ENCODE measurements around the gene UBE2G1. TPM values are rescaled to one million over a fixed set of nuclear protein-coding genes. Genes with fewer than 3 reads are reported as not detected.

Gene UBE2G1
- polyA plus RNA-seq, 1 donor from 2014 or later, result 65.8 TPM

- TF ChIP-seq MXI1 (conservative IDR thresholded peaks at IDR 0.05; ENCODE audit: poor library complexity, severe bottlenecking) (no peak), EP300 (conservative IDR thresholded peaks at IDR 0.05; ENCODE audit: poor library complexity, severe bottlenecking) (no peak), TAF1 (IDR thresholded peaks at IDR 0.05; ENCODE audit: low read depth) (no peak)
- Histone ChIP-seq H3F3A (ENCODE audit: insufficient read depth, low read length, poor library complexity, severe bottlenecking) (no peaks in the 10 kb centered on the region), H3K36me3 (ENCODE audit: insufficient read depth, low read length) (no peaks in the 10 kb centered on the region), H3K9me3 (ENCODE audit: low read length) (no peaks in the 10 kb centered on the region), H3K27ac (ENCODE audit: low read length) (no peak overlapping the region), H3K27me3 (ENCODE audit: insufficient read depth, low read depth, low read length) (no peaks in the 10 kb centered on the region), H3K4me2 (ENCODE audit: low read length) (no peak overlapping the region), H3K4me3 (ENCODE audit: low read length) (no peak overlapping the region), H3K79me2 (replicated peaks; ENCODE audit: insufficient read depth, low read length) (no peaks in the 10 kb centered on the region), H2AFZ (ENCODE audit: low read depth, low read length) (no peak overlapping the region), H3K9ac (ENCODE audit: low read length) (no peak overlapping the region), H3K9me2 (ENCODE audit: insufficient read depth, low read length) (no peaks in the 10 kb centered on the region), H4K20me1 (ENCODE audit: insufficient read depth) (no peaks in the 10 kb centered on the region)
These were observed 31.4 kb upstream of the UBE2G1 start for GRCh38 chr17:4397840-4398239.

- Histone ChIP-seq H3K4me2 (ENCODE audit: low read length) (no peak overlapping the region), H3K36me3 (ENCODE audit: insufficient read depth, low read length) (no peaks in the 10 kb centered on the region), H3K4me3 (ENCODE audit: low read length) (no peak overlapping the region), H4K20me1 (ENCODE audit: insufficient read depth) (no peaks in the 10 kb centered on the region), H3K9ac (ENCODE audit: low read length) (no peak overlapping the region), H3F3A (ENCODE audit: insufficient read depth, low read length, poor library complexity, severe bottlenecking) (no peaks in the 10 kb centered on the region), H3K79me2 (replicated peaks; ENCODE audit: insufficient read depth, low read length) (no peaks in the 10 kb centered on the region), H3K9me3 (ENCODE audit: low read length) (no peaks in the 10 kb centered on the region), H3K9me2 (ENCODE audit: insufficient read depth, low read length) (no peaks in the 10 kb centered on the region), H2AFZ (ENCODE audit: low read depth, low read length) (no peak overlapping the region), H3K27me3 (ENCODE audit: insufficient read depth, low read depth, low read length) (no peaks in the 10 kb centered on the region), H3K27ac (ENCODE audit: low read length) (no peak overlapping the region)
- TF ChIP-seq MXI1 (conservative IDR thresholded peaks at IDR 0.05; ENCODE audit: poor library complexity, severe bottlenecking) (no peak), EP300 (conservative IDR thresholded peaks at IDR 0.05; ENCODE audit: poor library complexity, severe bottlenecking) (no peak), POLR2AphosphoS5 (IDR thresholded peaks at IDR 0.05) (no peak), EZH2 (IDR thresholded peaks at IDR 0.05; ENCODE audit: borderline replicate concordance, insufficient read depth, low read length, poor library complexity, severe bottlenecking) (no peak), SMC3 (conservative IDR thresholded peaks at IDR 0.05; ENCODE audit: poor library complexity) (no peak), CTCF (IDR thresholded peaks at IDR 0.05; ENCODE audit: poor library complexity, severe bottlenecking) (no peak), REST (IDR thresholded peaks at IDR 0.05; ENCODE audit: borderline replicate concordance) (no peak), RAD21 (conservative IDR thresholded peaks at IDR 0.05) (no peak), TAF1 (IDR thresholded peaks at IDR 0.05; ENCODE audit: low read depth) (no peak)
These were observed 28.6 kb upstream of the UBE2G1 start for GRCh38 chr17:4395111-4395478.

Measured in neural cell (in vitro differentiated cells).